Ectodermal cell (in vitro differentiated cells): ENCODE results near the gene ITGB2.

Experiments
- H3K27ac ChIP-seq: 2 replicates; pipeline ENCODE4 v1.7.0; 2013; ENCODE audit warnings: mild to moderate bottlenecking, low read depth, low read length; ENCODE audit not compliant: insufficient read depth, poor library complexity, severe bottlenecking
- H3K27me3 ChIP-seq: 2 replicates; pipeline ENCODE4 v1.7.0; 2013; ENCODE audit warnings: mild to moderate bottlenecking, low read length; ENCODE audit not compliant: insufficient read depth, control insufficient read depth, poor library complexity, severe bottlenecking
- H3K36me3 ChIP-seq: one replicate; pipeline ENCODE4 v1.7.0; 2013; ENCODE audit warnings: low read length; ENCODE audit not compliant: control insufficient read depth, insufficient read depth
- H3K4me1 ChIP-seq: one replicate; pipeline ENCODE4 v1.7.0; 2013; ENCODE audit warnings: low read length; ENCODE audit not compliant: control insufficient read depth, insufficient read depth
- H3K4me3 ChIP-seq: 2 replicates; pipeline ENCODE4 v1.7.0; 2013; ENCODE audit warnings: low read depth, low read length, control low read depth; ENCODE audit not compliant: insufficient read depth
- H3K9me3 ChIP-seq: 2 replicates; pipeline ENCODE4 v1.7.0; 2013; ENCODE audit warnings: mild to moderate bottlenecking, low read length, moderate library complexity; ENCODE audit not compliant: control insufficient read depth
- WGBS, 2 experiments: methylation state at CpG; one replicate each; pipeline ENCODE4 v1.1.7; 2013; ENCODE audit warnings: missing lambda C conversion rate in 2 of 2; 5-methylcytosine and 5-hydroxymethylcytosine counted together

ITGB2 gene

GRCh38 chr21:44947930-44948331, 27.2 kb upstream of the ITGB2 start:
- H3K27me3 ChIP-seq, result no peaks in the 10 kb centered on the region
- H3K9me3 ChIP-seq, result no peaks in the 10 kb centered on the region
- no peak overlapping the region for H3K4me3 ChIP-seq
- H3K27ac ChIP-seq, result no peak overlapping the region
- 95% methylated on average over 33 of the region's 33 CpGs for WGBS, 2 experiments
- no peaks in the 10 kb centered on the region for H3K4me1 ChIP-seq
- H3K36me3 ChIP-seq, result peaks cover 8% of the 10 kb centered on the region

- Histone ChIP-seq H3K4me1 (no peaks in the 10 kb centered on the region), H3K27ac (no peak overlapping the region), H3K27me3 (no peaks in the 10 kb centered on the region), H3K4me3 (no peak overlapping the region), H3K36me3 (peaks cover 8% of the 10 kb centered on the region), H3K9me3 (no peaks in the 10 kb centered on the region)
- WGBS, 2 experiments, result 91% methylated on average over 22 of the region's 22 CpGs
Observed at GRCh38 chr21:44947111-44947929, 26.6 kb upstream of the ITGB2 start.

GRCh38 chr21:44946254-44947041, 25.7 kb upstream of the ITGB2 start:
- 92% methylated on average over 25 of the region's 25 CpGs for whole genome bisulfite sequencing, 2 experiments
- Histone ChIP-seq H3K27me3 (no peaks in the 10 kb centered on the region), H3K9me3 (no peaks in the 10 kb centered on the region), H3K36me3 (peaks cover 8% of the 10 kb centered on the region), H3K27ac (no peak overlapping the region), H3K4me3 (no peak overlapping the region), H3K4me1 (peaks cover 2% of the 10 kb centered on the region)

DNA sequence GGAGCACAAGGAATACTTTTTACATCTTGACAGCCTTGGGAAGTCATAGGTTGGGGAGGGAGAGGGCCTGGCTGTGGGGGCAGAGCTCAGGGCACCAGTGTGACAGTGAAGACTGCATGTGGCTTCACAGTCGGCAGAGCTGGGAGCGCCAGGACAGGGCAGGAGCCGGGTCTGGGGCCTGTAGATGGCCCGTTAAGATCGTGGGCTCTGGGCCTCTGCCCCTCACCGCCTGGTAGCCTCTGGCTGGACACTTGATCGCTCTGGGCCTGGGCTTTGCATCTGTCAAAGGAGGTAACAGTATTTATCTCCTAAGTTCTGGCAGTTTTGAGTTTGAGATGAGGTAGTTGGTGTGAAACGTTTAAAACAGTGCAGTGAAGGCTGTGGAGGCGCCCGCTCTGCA, 23.9 kb upstream of the ITGB2 start:
- WGBS, 2 experiments, result 95 to 97% methylated on average over 10 of the region's 10 CpGs
- Histone ChIP-seq H3K4me3 (no peak overlapping the region), H3K9me3 (no peaks in the 10 kb centered on the region), H3K27me3 (no peaks in the 10 kb centered on the region), H3K4me1 (peaks cover 10% of the 10 kb centered on the region), H3K36me3 (peaks cover 8% of the 10 kb centered on the region), H3K27ac (no peak overlapping the region)

DNA sequence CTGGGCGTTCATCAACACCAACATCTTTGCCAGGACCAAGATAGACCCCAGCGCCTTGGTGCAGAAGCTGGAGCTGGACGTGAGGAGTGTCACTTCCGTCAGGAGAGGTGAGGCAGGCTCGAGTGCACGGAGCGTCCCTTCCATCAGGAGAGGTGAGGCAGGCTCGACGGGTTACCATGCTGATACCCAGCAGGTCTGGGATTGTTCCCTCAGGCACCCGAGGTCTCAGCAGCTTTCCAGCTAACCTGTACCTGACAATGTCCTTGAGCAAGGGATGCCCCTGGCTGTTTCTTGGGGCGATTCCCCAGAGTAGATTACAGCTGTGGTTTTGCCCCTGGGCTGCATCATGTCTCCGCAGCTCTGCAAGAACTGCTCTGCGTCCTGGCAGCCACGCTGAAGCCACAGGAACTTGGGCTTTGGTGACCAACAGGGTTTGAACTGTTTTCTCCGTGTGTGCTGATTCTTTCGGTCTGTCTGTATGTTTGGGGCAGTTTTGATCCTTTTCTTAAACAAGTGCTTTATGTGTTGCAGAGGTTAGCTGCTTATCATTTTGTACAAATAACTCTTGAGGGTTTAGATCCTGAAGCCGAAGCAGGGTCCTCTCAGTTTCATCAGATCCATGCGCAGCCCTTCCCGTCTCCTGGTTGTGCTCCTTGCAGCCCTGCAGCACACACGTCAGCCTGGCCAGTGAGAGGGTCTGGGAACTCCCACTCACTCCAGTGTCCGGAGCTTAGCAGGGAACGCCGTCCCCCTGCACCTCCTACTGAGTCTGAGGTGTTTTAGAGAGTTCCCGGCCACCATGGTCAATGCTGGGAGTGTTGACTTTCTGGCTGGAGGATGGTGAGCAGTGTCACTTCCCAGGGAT, 23.2 kb upstream of the ITGB2 start:
- Histone ChIP-seq H3K4me3 (no peak overlapping the region), H3K9me3 (no peaks in the 10 kb centered on the region), H3K36me3 (peaks cover 5% of the 10 kb centered on the region), H3K4me1 (peaks cover 12% of the 10 kb centered on the region), H3K27me3 (no peaks in the 10 kb centered on the region), H3K27ac (no peak overlapping the region)
- 94% methylated on average over 24 of the region's 24 CpGs for WGBS, 2 experiments

GRCh38 chr21:44943005-44943685, 22.4 kb upstream of the ITGB2 start:
- Histone ChIP-seq H3K9me3 (no peaks in the 10 kb centered on the region), H3K4me1 (peaks cover 15% of the 10 kb centered on the region), H3K27ac (no peak overlapping the region), H3K27me3 (no peaks in the 10 kb centered on the region), H3K36me3 (peaks cover 5% of the 10 kb centered on the region), H3K4me3 (no peak overlapping the region)
- WGBS, 2 experiments, result 93 to 96% methylated on average over 15 of the region's 15 CpGs

DNA sequence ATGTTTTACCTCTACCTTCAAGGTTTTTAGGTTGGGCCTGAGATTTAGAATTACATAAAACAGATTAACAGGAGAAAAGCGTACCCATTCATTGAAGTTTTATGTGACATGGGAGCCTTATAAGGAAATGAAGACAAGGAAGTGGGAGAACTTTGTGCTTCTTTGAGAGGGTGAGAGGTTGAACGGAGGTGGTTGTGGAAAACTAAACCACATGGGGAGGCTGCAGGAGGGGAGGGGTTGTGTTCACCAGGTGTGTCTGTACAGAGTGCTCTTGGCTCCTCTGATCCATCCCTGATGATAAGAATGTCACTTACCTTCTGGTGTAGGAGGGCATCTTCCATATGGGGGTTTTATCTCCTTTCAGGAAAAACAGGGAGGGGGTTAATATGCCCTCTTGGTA, 21.9 kb upstream of the ITGB2 start:
- no peak overlapping the region for H3K4me3 ChIP-seq
- H3K27ac ChIP-seq, result no peak overlapping the region
- 97% methylated on average over 2 of the region's 2 CpGs for WGBS, 2 experiments
- no peaks in the 10 kb centered on the region for H3K9me3 ChIP-seq
- H3K27me3 ChIP-seq, result no peaks in the 10 kb centered on the region
- H3K4me1 ChIP-seq, result peaks cover 15% of the 10 kb centered on the region
- H3K36me3 ChIP-seq, result peaks cover 5% of the 10 kb centered on the region

DNA sequence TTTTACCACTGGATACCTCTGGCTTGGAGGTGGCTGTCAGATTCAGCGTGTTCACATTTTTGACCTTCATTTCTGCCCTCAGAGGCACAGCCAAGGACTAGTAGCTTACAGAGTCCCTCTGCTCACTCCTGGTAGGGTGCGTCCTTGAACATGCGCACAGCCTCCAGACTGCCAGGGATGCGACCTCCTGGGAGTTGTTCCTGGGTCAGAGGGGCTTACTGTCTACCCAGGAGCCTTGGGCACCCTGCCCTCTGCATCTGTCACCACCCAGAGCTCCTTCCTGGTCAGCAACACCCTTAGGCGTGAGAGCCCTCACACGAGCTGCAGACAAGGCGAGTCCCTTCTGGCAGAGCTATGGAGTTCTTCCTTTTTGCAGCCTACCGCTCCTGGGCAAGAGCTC, 20.9 kb upstream of the ITGB2 start:
- H3K9me3 ChIP-seq, result no peaks in the 10 kb centered on the region
- H3K4me1 ChIP-seq, result peaks cover 15% of the 10 kb centered on the region
- H3K27ac ChIP-seq, result no peak overlapping the region
- no peak overlapping the region for H3K4me3 ChIP-seq
- WGBS, 2 experiments, result 93 to 94% methylated on average over 8 of the region's 8 CpGs
- peaks cover 5% of the 10 kb centered on the region for H3K36me3 ChIP-seq
- no peaks in the 10 kb centered on the region for H3K27me3 ChIP-seq

GRCh38 chr21:44940116-44940631, 19.5 kb upstream of the ITGB2 start:
- no peaks in the 10 kb centered on the region for H3K9me3 ChIP-seq
- peak overlapping the region; percentile 88 for H3K4me3 ChIP-seq
- H3K27ac ChIP-seq, result no peak overlapping the region
- 0% methylated on average over 53 of the region's 53 CpGs for WGBS, 2 experiments
- H3K27me3 ChIP-seq, result no peaks in the 10 kb centered on the region
- H3K36me3 ChIP-seq, result peaks cover 5% of the 10 kb centered on the region
- peaks cover 15% of the 10 kb centered on the region for H3K4me1 ChIP-seq
